H1 (cell line): ENCODE data around the gene ARFGAP3. TPM values are rescaled to one million over a fixed set of nuclear protein-coding genes. Genes with fewer than 3 reads are reported as not detected.

Source experiments
- CTCF ChIA-PET: fragments of 300-600 bp; sonication (Branson Sonifier 250); formaldehyde crosslinking; loops from one replicate; lab custom pipeline; 2021; ENCODE audit not compliant: partially characterized antibody; lab: Charles Lee
- POLR2A ChIA-PET: fragments of 300-600 bp; sonication (Branson Sonifier 250); formaldehyde crosslinking; loops from one replicate; lab custom pipeline; 2021; ENCODE audit warnings: inconsistent platforms; ENCODE audit not compliant: partially characterized antibody; lab: Charles Lee
- DNase-seq, 2 experiments: peaks; one replicate each; pipeline versions ENCODE4 v3.0.0 to v3.0.0-alpha.2; 2010 to 2022; ENCODE audit warnings: low spot score in 2 of 2, low read depth in 1 of 2, mixed read lengths in 1 of 2
- FAIRE-seq: peaks from 2 replicates; lab custom pipeline; 2011; peaks lifted over from hg19 to GRCh38; lab: Jason Lieb, UNC
- H2AFZ ChIP-seq: 2 replicates; pipeline ENCODE4 v1.8.1; 2012; ENCODE audit warnings: low read length, inconsistent platforms
- H2AK5ac ChIP-seq: 2 replicates; pipeline ENCODE4 v1.6.1; 2013; ENCODE audit warnings: low read depth, low read length
- H2BK120ac ChIP-seq: replicated peaks from 2 replicates; pipeline ENCODE3; 2013; ENCODE audit warnings: low read depth, low read length, inconsistent platforms
- H2BK12ac ChIP-seq: 2 replicates; pipeline ENCODE4 v1.6.1; 2013; ENCODE audit warnings: low read depth, low read length
- H2BK15ac ChIP-seq: 2 replicates; pipeline ENCODE4 v1.6.1; 2013; ENCODE audit warnings: low read length
- H2BK20ac ChIP-seq: 2 replicates; pipeline ENCODE4 v1.6.1; 2013; ENCODE audit warnings: low read length
- H2BK5ac ChIP-seq: 2 replicates; pipeline ENCODE4 v1.6.1; 2013; ENCODE audit warnings: low read depth, low read length
- H3K14ac ChIP-seq: 2 replicates; pipeline ENCODE4 v1.6.1; 2013; ENCODE audit warnings: inconsistent platforms; ENCODE audit not compliant: insufficient read length
- H3K18ac ChIP-seq: 2 replicates; pipeline ENCODE4 v1.6.1; 2013; ENCODE audit warnings: low read length; ENCODE audit errors: extremely low read depth
- H3K23ac ChIP-seq: 2 replicates; pipeline ENCODE4 v1.6.1; 2013; ENCODE audit warnings: inconsistent platforms; ENCODE audit not compliant: insufficient read length
- H3K23me2 ChIP-seq: 2 replicates; pipeline ENCODE4 v1.6.1; 2013; ENCODE audit warnings: low read depth, low read length
- H3K27ac ChIP-seq: 2 replicates; pipeline ENCODE4 v1.6.1; 2011; ENCODE audit warnings: low read depth, low read length, inconsistent platforms
- H3K27me3 ChIP-seq, 4 experiments: replicated peaks in 1 of 4; 1 replicate in 1 of 4; 2 replicates in 3 of 4; pipeline versions ENCODE4 v1.6.1 to v1.8.1; 2011 to 2013; ENCODE audit warnings: low read length in 3 of 4, mild to moderate bottlenecking in 3 of 4, inconsistent platforms in 2 of 4, mixed read lengths in 2 of 4, moderate library complexity in 1 of 4; ENCODE audit not compliant: control insufficient read depth in 3 of 4, insufficient read depth in 3 of 4; ENCODE audit errors: extremely low read depth in 1 of 4
- H3K36me3 ChIP-seq, 4 experiments: 2 replicates each; pipeline versions ENCODE4 v1.6.1 to v1.8.1; 2011 to 2013; ENCODE audit warnings: mild to moderate bottlenecking in 4 of 4, low read length in 3 of 4, moderate library complexity in 2 of 4, control low read depth in 1 of 4, inconsistent platforms in 1 of 4; ENCODE audit not compliant: insufficient read depth in 4 of 4, control insufficient read depth in 2 of 4
- H3K4ac ChIP-seq: replicated peaks from 2 replicates; pipeline ENCODE3; 2013; ENCODE audit warnings: low read length, low read depth, mixed read lengths, inconsistent platforms; ENCODE audit not compliant: insufficient read length
- H3K4me1 ChIP-seq, 4 experiments: replicated peaks in 1 of 4; 1 replicate in 1 of 4; 2 replicates in 3 of 4; pipeline versions ENCODE4 v1.6.1 to v1.8.1; 2011 to 2013; ENCODE audit warnings: low read length in 3 of 4, inconsistent platforms in 2 of 4, mixed read lengths in 1 of 4; ENCODE audit not compliant: insufficient read depth in 4 of 4, control insufficient read depth in 3 of 4
- H3K4me2 ChIP-seq, 2 experiments: 2 replicates each; pipeline versions ENCODE4 v1.6.1 to v1.8.1; 2011 to 2013; ENCODE audit warnings: low read depth in 2 of 2, low read length in 2 of 2, control low read depth in 1 of 2, inconsistent platforms in 1 of 2, mild to moderate bottlenecking in 1 of 2; ENCODE audit not compliant: insufficient read depth in 1 of 2
- H3K4me3 ChIP-seq, 4 experiments: fragments of 200-600, 300-600 bp in 1 of 4; sonication (generic), shearing (Covaris generic), sonication (Bioruptor Twin) in 1 of 4; 2 replicates each; pipeline versions ENCODE4 v1.5.1 to v1.8.1; 2011 to 2016; ENCODE audit warnings: low read length in 4 of 4, low read depth in 3 of 4, control low read depth in 2 of 4, inconsistent platforms in 2 of 4, mild to moderate bottlenecking in 2 of 4, mixed read lengths in 1 of 4, moderate library complexity in 1 of 4; ENCODE audit not compliant: insufficient read depth in 2 of 4; ENCODE audit errors: extremely low read depth in 1 of 4
- H3K56ac ChIP-seq: replicated peaks from 2 replicates; pipeline ENCODE3; 2013; ENCODE audit warnings: low read depth, mild to moderate bottlenecking, mixed read lengths, low read length, inconsistent platforms; ENCODE audit not compliant: insufficient read length
- H3K79me1 ChIP-seq: 2 replicates; pipeline ENCODE4 v1.6.1; 2013; ENCODE audit warnings: low read depth, low read length, control low read depth
- H3K79me2 ChIP-seq, 2 experiments: 2 replicates each; pipeline versions ENCODE4 v1.6.1 to v1.8.1; 2012 to 2013; ENCODE audit warnings: low read length in 2 of 2, mild to moderate bottlenecking in 2 of 2, inconsistent platforms in 1 of 2; ENCODE audit not compliant: insufficient read depth in 2 of 2, control insufficient read depth in 1 of 2
- H3K9ac ChIP-seq, 4 experiments: replicated peaks in 1 of 4; 1 replicate in 1 of 4; 2 replicates in 3 of 4; pipeline versions ENCODE4 v1.6.1 to v1.8.1; 2011 to 2013; ENCODE audit warnings: low read depth in 3 of 4, low read length in 3 of 4, control low read depth in 2 of 4, mild to moderate bottlenecking in 2 of 4, moderate library complexity in 2 of 4, inconsistent platforms in 1 of 4; ENCODE audit errors: extremely low read depth in 1 of 4
- H3K9me3 ChIP-seq, 2 experiments: 2 replicates each; pipeline versions ENCODE4 v1.6.1 to v1.8.1; 2012 to 2013; ENCODE audit warnings: mild to moderate bottlenecking in 2 of 2, moderate library complexity in 2 of 2, control low read depth in 1 of 2, inconsistent platforms in 1 of 2, low read depth in 1 of 2, low read length in 1 of 2, mixed read lengths in 1 of 2; ENCODE audit not compliant: insufficient read depth in 2 of 2
- H4K20me1 ChIP-seq, 2 experiments: replicated peaks in 1 of 2; 2 replicates each; pipeline versions ENCODE3 to v1.8.1; 2011 to 2013; ENCODE audit warnings: inconsistent platforms in 2 of 2, low read length in 2 of 2, mild to moderate bottlenecking in 1 of 2; ENCODE audit not compliant: insufficient read depth in 2 of 2, control insufficient read depth in 1 of 2
- H4K5ac ChIP-seq: 2 replicates; pipeline ENCODE4 v1.6.1; 2013; ENCODE audit warnings: low read length, low read depth, mixed read lengths, inconsistent platforms; ENCODE audit not compliant: insufficient read length
- H4K8ac ChIP-seq: 2 replicates; pipeline ENCODE4 v1.8.0; 2013; ENCODE audit warnings: mild to moderate bottlenecking, moderate library complexity, low read length, inconsistent platforms; ENCODE audit not compliant: insufficient read depth; ENCODE audit errors: extremely low read depth
- H4K91ac ChIP-seq: replicated peaks from 2 replicates; pipeline ENCODE3; 2013; ENCODE audit warnings: low read length, mixed read lengths, inconsistent platforms; ENCODE audit not compliant: insufficient read length
- CEBPB ChIP-seq: IDR thresholded peaks from 2 replicates; pipeline ENCODE4 v1.6.1; 2012; ENCODE audit warnings: low read depth, low read length
- CHD2 ChIP-seq: IDR thresholded peaks from 2 replicates; pipeline ENCODE4 v1.6.1; 2012; ENCODE audit warnings: low read length, improper control_type of control experiment
- CREB1 ChIP-seq: IDR thresholded peaks from 2 replicates; pipeline ENCODE4 v1.6.1; 2012; ENCODE audit warnings: inconsistent platforms
- EGR1 ChIP-seq: IDR thresholded peaks from 2 replicates; pipeline ENCODE4 v1.6.1; 2011; ENCODE audit warnings: low read depth, low read length, borderline replicate concordance
- EP300 ChIP-seq, 2 experiments: IDR thresholded peaks; 1 replicate in 1 of 2; 2 replicates in 1 of 2; pipeline ENCODE4 v1.6.1; 2011 to 2012; ENCODE audit warnings: low read depth in 2 of 2, low read length in 2 of 2, mild to moderate bottlenecking in 2 of 2, borderline replicate concordance in 1 of 2, inconsistent platforms in 1 of 2, moderate library complexity in 1 of 2
- FOSL1 ChIP-seq: IDR thresholded peaks from 2 replicates; pipeline ENCODE4 v1.6.1; 2011; ENCODE audit warnings: mild to moderate bottlenecking, low read depth, low read length, moderate library complexity; ENCODE audit not compliant: insufficient read depth
- KDM4A ChIP-seq: IDR thresholded peaks from one replicate; pipeline ENCODE4 v1.7.1; 2012; ENCODE audit warnings: low read depth, mild to moderate bottlenecking, moderate library complexity, low read length, inconsistent platforms; ENCODE audit not compliant: severe bottlenecking
- KDM5A ChIP-seq: fragments of 200-600 bp; IDR thresholded peaks from 2 replicates; pipeline ENCODE4 v1.7.1; 2012; ENCODE audit warnings: mild to moderate bottlenecking, low read length, inconsistent platforms, mixed read lengths
- MAFK ChIP-seq: IDR thresholded peaks from 2 replicates; pipeline ENCODE4 v1.6.1; 2012; ENCODE audit warnings: low read depth, mild to moderate bottlenecking, improper control_type of control experiment, low read length
- RAD21 ChIP-seq, 2 experiments: IDR thresholded peaks in 1 of 2; conservative IDR thresholded peaks in 1 of 2; 2 replicates each; pipeline ENCODE4 v1.6.1; 2011; ENCODE audit warnings: low read depth in 2 of 2, low read length in 2 of 2, improper control_type of control experiment in 1 of 2, inconsistent platforms in 1 of 2, mild to moderate bottlenecking in 1 of 2, moderate library complexity in 1 of 2
- SIN3A ChIP-seq, 2 experiments: IDR thresholded peaks in 1 of 2; conservative IDR thresholded peaks in 1 of 2; 2 replicates each; pipeline ENCODE4 v1.6.1; 2011 to 2012; ENCODE audit warnings: low read length in 2 of 2, improper control_type of control experiment in 1 of 2, low read depth in 1 of 2, mild to moderate bottlenecking in 1 of 2
- SP2 ChIP-seq: IDR thresholded peaks from 2 replicates; pipeline ENCODE4 v1.6.1; 2012; ENCODE audit warnings: mild to moderate bottlenecking, low read length, inconsistent platforms
- WGBS, 2 experiments: shearing (Covaris generic) in 1 of 2; methylation state at CpG; one replicate each; pipeline versions ENCODE4 v1.1.6 to v1.1.7; 2013 to 2015; ENCODE audit warnings: low lambda C conversion rate in 2 of 2, mixed read lengths in 2 of 2, inconsistent platforms in 1 of 2, low coverage in 1 of 2, missing lambda C conversion rate in 1 of 2; ENCODE audit not compliant: insufficient replicate concordance in 2 of 2, insufficient coverage in 1 of 2, insufficient read length in 1 of 2; ENCODE audit errors: extremely low coverage in 1 of 2, missing lambda C conversion rate in 1 of 2; 5-methylcytosine and 5-hydroxymethylcytosine counted together
- polyA plus RNA-seq, 7 experiments: library from polyadenylated mRNA; depleted of rRNA in 3 of 7; stranded (reverse) in 5 of 7; unstranded in 2 of 7; fragments of >200 nt in 5 of 7; fragments of 200-250 nt in 2 of 7; gene quantifications; 1 replicate in 5 of 7; 2 replicates in 1 of 7; 4 replicates in 1 of 7; pipeline versions ENCODE4 v1.2.1 to v1.2.3, GENCODE V29; 2011 to 2013; ENCODE audit warnings: missing spikeins in 2 of 7, mixed read lengths in 2 of 7
- total RNA-seq: library from RNA; stranded (reverse); fragmentation: NEBNext Ultra II Directional; extraction: Animal tissue kit (Norgen Biotek cat#: 25700); gene quantifications from 2 replicates; pipeline ENCODE4 v1.2.1, GENCODE V29; 2021
- TF ChIP-seq, protein P1 (sequence below): IDR thresholded peaks from 2 replicates; pipeline ENCODE4 v1.6.1; 2011; ENCODE audit warnings: low read depth, mild to moderate bottlenecking, low read length; ENCODE audit not compliant: insufficient read depth

The ARFGAP3 gene
- total and polyA plus RNA-seq, 2 of the 8 experiments (the other 6 are each of a cell fraction or from before 2014, with no cell fraction given), result 9.7 to 16.0 TPM

DNA sequence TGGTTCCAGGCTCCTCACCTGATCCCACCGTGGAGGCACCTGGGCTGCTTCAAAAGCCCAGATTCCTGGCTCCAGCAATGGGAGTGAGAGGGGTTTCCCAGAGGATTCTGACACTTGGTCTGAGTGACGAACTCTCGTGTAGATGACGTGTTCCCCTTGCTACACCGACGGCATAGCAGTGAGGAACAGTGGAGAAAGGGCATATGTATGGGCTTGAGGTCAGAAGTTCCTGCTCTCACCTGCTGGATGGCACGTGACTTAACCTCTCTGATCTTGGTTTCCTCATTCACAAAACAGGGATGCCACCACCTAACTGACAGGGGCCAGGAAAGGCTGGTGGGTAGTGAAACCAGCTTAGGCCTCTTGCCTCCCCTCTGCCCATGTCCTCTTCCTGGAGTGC is 30.0 kb upstream of the ARFGAP3 start:
- no peak overlapping the region for H2BK12ac ChIP-seq
- H3K18ac ChIP-seq, result no peak overlapping the region
- POLR2A ChIA-PET, result no interaction called here
- no peaks in the 10 kb centered on the region; the same call in 1 of the 2 replicates for H3K23me2 ChIP-seq
- no peak overlapping the region for H3K56ac ChIP-seq
- WGBS, 2 experiments, result 97% methylated on average over 7 of the region's 7 CpGs; no CpG with 5 or more reads in 1 of the 2 experiments
- H4K8ac ChIP-seq, result no peak overlapping the region
- no peak for DNase-seq
- no peak overlapping the region for H3K4me2 ChIP-seq
- H3K4me1 ChIP-seq, result peaks cover 0 to 6% (median 4%) of the 10 kb centered on the region in 4 experiments; a peak in 5 of 7 replicates
- FAIRE-seq, result no peak
- no peak overlapping the region for H3K4me3 ChIP-seq
- no peak overlapping the region for H2AK5ac ChIP-seq
- no peak overlapping the region for H2AFZ ChIP-seq
- no peak overlapping the region for H3K14ac ChIP-seq
- H2BK5ac ChIP-seq, result no peak overlapping the region
- peaks cover 4 to 9% of the 10 kb centered on the region in 2 experiments for H4K20me1 ChIP-seq
- H3K36me3 ChIP-seq, result peaks cover 5 to 24% (median 18%) of the 10 kb centered on the region in 4 experiments; a peak in 7 of 8 replicates
- no peak overlapping the region for H4K5ac ChIP-seq
- H2BK20ac ChIP-seq, result no peak overlapping the region
- H3K79me1 ChIP-seq, result no peaks in the 10 kb centered on the region; the same call in 1 of the 2 replicates
- H2BK120ac ChIP-seq, result no peak overlapping the region
- no peaks in the 10 kb centered on the region for H3K9me3 ChIP-seq
- no peak overlapping the region for H4K91ac ChIP-seq
- no peak overlapping the region for H3K4ac ChIP-seq
- no peak overlapping the region for H3K9ac ChIP-seq
- no peaks in the 10 kb centered on the region for H3K79me2 ChIP-seq
- TF ChIP-seq SIN3A (conservative IDR thresholded peaks at IDR 0.05 in 1 of 2, IDR thresholded peaks at IDR 0.05 in 1 of 2; ENCODE audit: low read depth in 1 of 2, low read length in 2 of 2), result no peak
- no peak for TF ChIP-seq EGR1
- TF ChIP-seq CEBPB, result no peak
- TF ChIP-seq SP2, result no peak
- no peak for TF ChIP-seq EP300 (IDR thresholded peaks at IDR 0.05; ENCODE audit: borderline replicate concordance in 1 of 2, low read depth in 2 of 2, low read length in 2 of 2)
- TF ChIP-seq KDM4A, result no peak
- no peak for TF ChIP-seq RAD21 (IDR thresholded peaks at IDR 0.05 in 1 of 2, conservative IDR thresholded peaks at IDR 0.05 in 1 of 2; ENCODE audit: low read depth in 2 of 2, low read length in 2 of 2)
- TF ChIP-seq FOSL1, result no peak
- no peak for TF ChIP-seq MAFK
- no peak for TF ChIP-seq KDM5A
- TF ChIP-seq CHD2, result no peak
- TF ChIP-seq, protein P1, sequence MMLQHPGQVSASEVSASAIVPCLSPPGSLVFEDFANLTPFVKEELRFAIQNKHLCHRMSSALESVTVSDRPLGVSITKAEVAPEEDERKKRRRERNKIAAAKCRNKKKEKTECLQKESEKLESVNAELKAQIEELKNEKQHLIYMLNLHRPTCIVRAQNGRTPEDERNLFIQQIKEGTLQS, result no peak
- TF ChIP-seq CREB1, result no peak
- H3K27me3 ChIP-seq, result no peaks in the 10 kb centered on the region
- H2BK15ac ChIP-seq, result no peak overlapping the region
- no peak overlapping the region for H3K27ac ChIP-seq
- CTCF ChIA-PET, result interaction anchor here (2.9 kb wide), 1 partner anchor 19 kb away, joined by 8 read pairs; no protein-coding TSS in a partner anchor
- H3K23ac ChIP-seq, result no peak overlapping the region
